ENCODE data around the gene MAP2K6. TPM values are rescaled to one million over a fixed set of nuclear protein-coding genes. Genes with fewer than 3 reads are reported as not detected.

The MAP2K6 gene
- total and polyA plus RNA-seq, 10 of the 15 experiments (the other 5 are each of a cell fraction or from before 2014, with no cell fraction given) = 15.6 to 70.3 (median 22.9) TPM

DNA sequence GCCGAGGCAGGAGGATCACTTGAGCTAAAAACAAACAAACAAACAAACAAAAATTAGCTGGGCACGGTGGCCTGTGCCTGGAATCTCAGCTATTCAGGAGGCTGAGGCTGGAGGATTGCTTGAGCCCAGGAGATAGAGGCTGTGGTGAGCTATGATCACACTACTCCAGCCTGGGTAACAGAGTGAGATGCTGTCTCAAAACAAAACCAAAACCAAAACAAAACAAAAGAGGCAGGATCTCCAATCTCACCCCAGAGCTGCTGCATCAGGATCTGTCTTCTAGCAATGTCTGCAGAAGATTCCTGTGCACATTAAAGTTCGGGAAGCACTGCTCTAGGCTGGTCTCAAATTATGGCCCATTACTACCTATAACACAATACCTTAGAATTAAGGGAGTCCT lies 43.1 kb downstream of the MAP2K6 start (continued):
- TF ChIP-seq, protein P1, sequence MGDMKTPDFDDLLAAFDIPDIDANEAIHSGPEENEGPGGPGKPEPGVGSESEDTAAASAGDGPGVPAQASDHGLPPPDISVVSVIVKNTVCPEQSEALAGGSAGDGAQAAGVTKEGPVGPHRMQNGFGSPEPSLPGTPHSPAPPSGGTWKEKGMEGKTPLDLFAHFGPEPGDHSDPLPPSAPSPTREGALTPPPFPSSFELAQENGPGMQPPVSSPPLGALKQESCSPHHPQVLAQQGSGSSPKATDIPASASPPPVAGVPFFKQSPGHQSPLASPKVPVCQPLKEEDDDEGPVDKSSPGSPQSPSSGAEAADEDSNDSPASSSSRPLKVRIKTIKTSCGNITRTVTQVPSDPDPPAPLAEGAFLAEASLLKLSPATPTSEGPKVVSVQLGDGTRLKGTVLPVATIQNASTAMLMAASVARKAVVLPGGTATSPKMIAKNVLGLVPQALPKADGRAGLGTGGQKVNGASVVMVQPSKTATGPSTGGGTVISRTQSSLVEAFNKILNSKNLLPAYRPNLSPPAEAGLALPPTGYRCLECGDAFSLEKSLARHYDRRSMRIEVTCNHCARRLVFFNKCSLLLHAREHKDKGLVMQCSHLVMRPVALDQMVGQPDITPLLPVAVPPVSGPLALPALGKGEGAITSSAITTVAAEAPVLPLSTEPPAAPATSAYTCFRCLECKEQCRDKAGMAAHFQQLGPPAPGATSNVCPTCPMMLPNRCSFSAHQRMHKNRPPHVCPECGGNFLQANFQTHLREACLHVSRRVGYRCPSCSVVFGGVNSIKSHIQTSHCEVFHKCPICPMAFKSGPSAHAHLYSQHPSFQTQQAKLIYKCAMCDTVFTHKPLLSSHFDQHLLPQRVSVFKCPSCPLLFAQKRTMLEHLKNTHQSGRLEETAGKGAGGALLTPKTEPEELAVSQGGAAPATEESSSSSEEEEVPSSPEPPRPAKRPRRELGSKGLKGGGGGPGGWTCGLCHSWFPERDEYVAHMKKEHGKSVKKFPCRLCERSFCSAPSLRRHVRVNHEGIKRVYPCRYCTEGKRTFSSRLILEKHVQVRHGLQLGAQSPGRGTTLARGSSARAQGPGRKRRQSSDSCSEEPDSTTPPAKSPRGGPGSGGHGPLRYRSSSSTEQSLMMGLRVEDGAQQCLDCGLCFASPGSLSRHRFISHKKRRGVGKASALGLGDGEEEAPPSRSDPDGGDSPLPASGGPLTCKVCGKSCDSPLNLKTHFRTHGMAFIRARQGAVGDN (IDR thresholded peaks at IDR 0.05) = no peak
- TF ChIP-seq CBX5 (IDR thresholded peaks at IDR 0.05; ENCODE audit: low read depth) = no peak
- TF ChIP-seq CREM (IDR thresholded peaks at IDR 0.05; ENCODE audit: low read depth) = no peak

DNA sequence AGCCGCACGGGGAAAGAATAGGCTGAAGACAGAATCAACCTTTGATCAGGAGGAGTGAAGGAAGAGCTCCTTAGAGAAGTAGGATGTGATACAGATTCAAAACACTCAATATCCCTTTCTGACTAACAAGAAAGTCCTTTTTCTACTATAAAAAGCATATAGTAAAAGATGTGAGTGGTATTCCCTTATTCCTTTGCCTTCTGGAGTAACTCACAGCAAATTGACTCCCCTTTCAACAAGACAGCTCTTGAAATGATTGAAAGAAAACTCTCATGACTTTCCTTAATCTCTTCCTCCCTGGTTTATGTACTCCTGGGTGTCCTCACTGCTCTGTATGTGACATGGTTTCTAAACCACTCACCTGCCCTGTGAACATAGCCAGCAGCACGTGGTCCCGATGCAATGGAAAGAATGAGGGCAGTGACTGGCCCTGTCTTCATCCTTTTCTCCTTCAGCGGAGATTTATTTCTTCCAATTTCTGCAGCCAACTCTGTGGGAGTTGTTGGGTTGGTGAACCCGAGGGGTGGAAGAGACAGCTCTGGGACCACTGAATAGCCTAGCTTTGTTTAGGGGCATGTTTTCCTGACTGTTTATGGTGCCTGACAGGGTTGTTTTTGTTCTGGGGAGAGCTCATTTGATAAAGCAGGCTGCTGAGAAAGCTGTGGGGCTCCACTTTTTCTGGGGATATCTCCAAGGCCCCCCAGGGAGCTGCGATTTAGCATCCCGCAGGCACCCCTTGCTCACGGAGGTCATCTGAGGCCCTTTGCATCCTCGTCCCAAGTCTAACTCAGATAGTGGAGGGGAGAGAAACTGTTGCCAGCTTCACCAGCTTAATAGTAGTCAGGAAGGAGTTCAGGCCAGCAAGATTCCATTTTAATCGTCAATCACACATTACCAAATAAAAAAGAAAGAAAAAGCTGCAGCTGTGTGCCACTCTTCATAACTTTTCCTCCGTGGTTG lies 46.7 kb downstream of the MAP2K6 start:
- BruUV-seq (replicated peaks) = no TSS peak
- ChIA-PET POLR2A (no interaction called here), RAD21 (ENCODE audit: unreplicated experiment) (no interaction called here), SMC1A (ENCODE audit: uncharacterized antibody, unreplicated experiment) (interaction anchor here (1.9 kb wide), 1 partner anchor 10 kb away, joined by 4 read pairs; no protein-coding TSS in a partner anchor), CTCF (no interaction called here)
- no peaks in the 10 kb centered on the region for H4K20me1 ChIP-seq (ENCODE audit: control insufficient read depth, insufficient read depth)
- H3K9me3 ChIP-seq (replicated peaks; ENCODE audit: control insufficient read depth, insufficient read depth, low read length) = no peaks in the 10 kb centered on the region
- no peak for FAIRE-seq
- no peaks in the 10 kb centered on the region for H3K27me3 ChIP-seq (replicated peaks in 1 of 2; ENCODE audit: control insufficient read depth in 2 of 2, insufficient read depth in 2 of 2, low read length in 1 of 2)
- peaks cover 4% of the 10 kb centered on the region; the same call in 1 of the 2 replicates for H3K4me1 ChIP-seq (ENCODE audit: control insufficient read depth, insufficient read depth, low read length)
- in situ Hi-C loops (cut with MboI) = no loop called here
- no peak overlapping the region for H3K4me2 ChIP-seq (ENCODE audit: control insufficient read depth, insufficient read depth)
- intact Hi-C loops (cut with micrococcal nuclease; ENCODE audit: unreplicated experiment) = no loop called here
- no peak for DNase-seq (ENCODE audit: low read depth, low spot score)
- no peak for ATAC-seq
- H3K4me3 ChIP-seq = no peak overlapping the region
- no peak overlapping the region for H3K27ac ChIP-seq (ENCODE audit: control insufficient read depth, insufficient read depth)
- H2AFZ ChIP-seq (ENCODE audit: control insufficient read depth, low read depth, low read length) = no peak overlapping the region
- 84% methylated on average over 12 of the region's 12 CpGs for WGBS (ENCODE audit: insufficient coverage, insufficient replicate concordance, low lambda C conversion rate, missing lambda C conversion rate)
- H3K9ac ChIP-seq (ENCODE audit: control insufficient read depth, insufficient read depth, low read length) = no peak overlapping the region
- H3K36me3 ChIP-seq (ENCODE audit: control insufficient read depth in 2 of 2, insufficient read depth in 2 of 2, low read length in 1 of 2) = no peaks in the 10 kb centered on the region
- TF ChIP-seq, protein P2, sequence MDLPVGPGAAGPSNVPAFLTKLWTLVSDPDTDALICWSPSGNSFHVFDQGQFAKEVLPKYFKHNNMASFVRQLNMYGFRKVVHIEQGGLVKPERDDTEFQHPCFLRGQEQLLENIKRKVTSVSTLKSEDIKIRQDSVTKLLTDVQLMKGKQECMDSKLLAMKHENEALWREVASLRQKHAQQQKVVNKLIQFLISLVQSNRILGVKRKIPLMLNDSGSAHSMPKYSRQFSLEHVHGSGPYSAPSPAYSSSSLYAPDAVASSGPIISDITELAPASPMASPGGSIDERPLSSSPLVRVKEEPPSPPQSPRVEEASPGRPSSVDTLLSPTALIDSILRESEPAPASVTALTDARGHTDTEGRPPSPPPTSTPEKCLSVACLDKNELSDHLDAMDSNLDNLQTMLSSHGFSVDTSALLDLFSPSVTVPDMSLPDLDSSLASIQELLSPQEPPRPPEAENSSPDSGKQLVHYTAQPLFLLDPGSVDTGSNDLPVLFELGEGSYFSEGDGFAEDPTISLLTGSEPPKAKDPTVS (IDR thresholded peaks at IDR 0.05; ENCODE audit: low read depth, low read length) = no peak
- TF ChIP-seq RAD21 (IDR thresholded peaks at IDR 0.05; ENCODE audit: insufficient read depth, low read depth, low read length) (no peak), EP300 (IDR thresholded peaks at IDR 0.05; ENCODE audit: borderline replicate concordance in 1 of 2, control insufficient read depth in 1 of 2, low read depth in 2 of 2, low read length in 2 of 2) (no peak), NFYB (IDR thresholded peaks at IDR 0.05; ENCODE audit: insufficient read depth, low read depth, low read length) (no peak), RBBP5 (conservative IDR thresholded peaks at IDR 0.05) (no peak), ZNF384 (IDR thresholded peaks at IDR 0.05; ENCODE audit: borderline replicate concordance, low read depth, low read length) (no peak)
- TF ChIP-seq, protein P3, sequence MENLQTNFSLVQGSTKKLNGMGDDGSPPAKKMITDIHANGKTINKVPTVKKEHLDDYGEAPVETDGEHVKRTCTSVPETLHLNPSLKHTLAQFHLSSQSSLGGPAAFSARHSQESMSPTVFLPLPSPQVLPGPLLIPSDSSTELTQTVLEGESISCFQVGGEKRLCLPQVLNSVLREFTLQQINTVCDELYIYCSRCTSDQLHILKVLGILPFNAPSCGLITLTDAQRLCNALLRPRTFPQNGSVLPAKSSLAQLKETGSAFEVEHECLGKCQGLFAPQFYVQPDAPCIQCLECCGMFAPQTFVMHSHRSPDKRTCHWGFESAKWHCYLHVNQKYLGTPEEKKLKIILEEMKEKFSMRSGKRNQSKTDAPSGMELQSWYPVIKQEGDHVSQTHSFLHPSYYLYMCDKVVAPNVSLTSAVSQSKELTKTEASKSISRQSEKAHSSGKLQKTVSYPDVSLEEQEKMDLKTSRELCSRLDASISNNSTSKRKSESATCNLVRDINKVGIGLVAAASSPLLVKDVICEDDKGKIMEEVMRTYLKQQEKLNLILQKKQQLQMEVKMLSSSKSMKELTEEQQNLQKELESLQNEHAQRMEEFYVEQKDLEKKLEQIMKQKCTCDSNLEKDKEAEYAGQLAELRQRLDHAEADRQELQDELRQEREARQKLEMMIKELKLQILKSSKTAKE (IDR thresholded peaks at IDR 0.05; ENCODE audit: low read depth, poor library complexity, severe bottlenecking) = no peak
- TF ChIP-seq, protein P4, sequence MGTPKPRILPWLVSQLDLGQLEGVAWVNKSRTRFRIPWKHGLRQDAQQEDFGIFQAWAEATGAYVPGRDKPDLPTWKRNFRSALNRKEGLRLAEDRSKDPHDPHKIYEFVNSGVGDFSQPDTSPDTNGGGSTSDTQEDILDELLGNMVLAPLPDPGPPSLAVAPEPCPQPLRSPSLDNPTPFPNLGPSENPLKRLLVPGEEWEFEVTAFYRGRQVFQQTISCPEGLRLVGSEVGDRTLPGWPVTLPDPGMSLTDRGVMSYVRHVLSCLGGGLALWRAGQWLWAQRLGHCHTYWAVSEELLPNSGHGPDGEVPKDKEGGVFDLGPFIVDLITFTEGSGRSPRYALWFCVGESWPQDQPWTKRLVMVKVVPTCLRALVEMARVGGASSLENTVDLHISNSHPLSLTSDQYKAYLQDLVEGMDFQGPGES (IDR thresholded peaks at IDR 0.05) = no peak
- no peaks in the 10 kb centered on the region for H3K79me2 ChIP-seq (ENCODE audit: control insufficient read depth, insufficient read depth, low read length)
